Measurements from ENCODE around the gene RASGEF1C.

RASGEF1C gene

GRCh38 chr5:180208435-180209081, 453 bp downstream of the RASGEF1C start:
- no peak for DNase-seq (ENCODE audit: low read depth in 1 of 2, low spot score in 1 of 2)
- H3K4me3 ChIP-seq (replicated peaks; ENCODE audit: insufficient read depth, low read length) = peak overlapping the region; percentile 33
- TF ChIP-seq CTCF (IDR thresholded peaks at IDR 0.05; ENCODE audit: insufficient read depth, low read length) (no peak), GABPA (IDR thresholded peaks at IDR 0.05; ENCODE audit: low read depth) (no peak), SPI1 (IDR thresholded peaks at IDR 0.05; ENCODE audit: borderline replicate concordance, low read depth) (no peak), POLR2AphosphoS5 (IDR thresholded peaks at IDR 0.05; ENCODE audit: low read depth) (no peak), REST (IDR thresholded peaks at IDR 0.05; ENCODE audit: insufficient replicate concordance, low read depth) (no peak)
- no peak overlapping the region for H3K27ac ChIP-seq (replicated peaks)
- H3K27me3 ChIP-seq (ENCODE audit: insufficient read depth, poor library complexity, severe bottlenecking) = peaks cover 7% of the 10 kb centered on the region

GRCh38 chr5:180208038-180208434, 975 bp downstream of the RASGEF1C start:
- H3K4me3 ChIP-seq (replicated peaks; ENCODE audit: insufficient read depth, low read length) = no peak overlapping the region
- no peak for DNase-seq (ENCODE audit: low read depth in 1 of 2, low spot score in 1 of 2)
- TF ChIP-seq REST (IDR thresholded peaks at IDR 0.05; ENCODE audit: insufficient replicate concordance, low read depth) (no peak), GABPA (IDR thresholded peaks at IDR 0.05; ENCODE audit: low read depth) (no peak), POLR2AphosphoS5 (IDR thresholded peaks at IDR 0.05; ENCODE audit: low read depth) (no peak), CTCF (IDR thresholded peaks at IDR 0.05; ENCODE audit: insufficient read depth, low read length) (no peak), SPI1 (IDR thresholded peaks at IDR 0.05; ENCODE audit: borderline replicate concordance, low read depth) (no peak)

GRCh38 chr5:180207593-180207992, 1.4 kb downstream of the RASGEF1C start:
- DNase-seq (ENCODE audit: low read depth in 1 of 2, low spot score in 1 of 2) = no peak
- peaks cover 7% of the 10 kb centered on the region for H3K27me3 ChIP-seq (ENCODE audit: insufficient read depth, poor library complexity, severe bottlenecking)
- no peak for TF ChIP-seq GABPA (IDR thresholded peaks at IDR 0.05; ENCODE audit: low read depth)
- no peak for TF ChIP-seq REST (IDR thresholded peaks at IDR 0.05; ENCODE audit: insufficient replicate concordance, low read depth)
- no peak for TF ChIP-seq CTCF (IDR thresholded peaks at IDR 0.05; ENCODE audit: insufficient read depth, low read length)
- no peak for TF ChIP-seq POLR2AphosphoS5 (IDR thresholded peaks at IDR 0.05; ENCODE audit: low read depth)
- no peak for TF ChIP-seq SPI1 (IDR thresholded peaks at IDR 0.05; ENCODE audit: borderline replicate concordance, low read depth)
- no peak overlapping the region for H3K27ac ChIP-seq (replicated peaks)
- no peak overlapping the region for H3K4me3 ChIP-seq (replicated peaks; ENCODE audit: insufficient read depth, low read length)

More at GRCh38 chr5:180208038-180208434, 975 bp downstream of the RASGEF1C start:
- H3K27me3 ChIP-seq (ENCODE audit: insufficient read depth, poor library complexity, severe bottlenecking) = peaks cover 7% of the 10 kb centered on the region
- H3K27ac ChIP-seq (replicated peaks) = no peak overlapping the region

All from HL-60 (cell line).